GM19397 (cell line): ENCODE measurements around the gene TM4SF1.
"Not testable (repeated sequence)": the region's sequence is repeated elsewhere in the genome, so short reads cannot be mapped to it uniquely, and the experiment has no call there.

Source experiments
- ATAC-seq: cut with Tn5 transposase; IDR thresholded peaks from one replicate; pipeline ENCODE4 v1.9.1; 2021; ENCODE audit warnings: mild to moderate bottlenecking, moderate library complexity; ENCODE audit not compliant: unreplicated experiment

Gene TM4SF1

DNA sequence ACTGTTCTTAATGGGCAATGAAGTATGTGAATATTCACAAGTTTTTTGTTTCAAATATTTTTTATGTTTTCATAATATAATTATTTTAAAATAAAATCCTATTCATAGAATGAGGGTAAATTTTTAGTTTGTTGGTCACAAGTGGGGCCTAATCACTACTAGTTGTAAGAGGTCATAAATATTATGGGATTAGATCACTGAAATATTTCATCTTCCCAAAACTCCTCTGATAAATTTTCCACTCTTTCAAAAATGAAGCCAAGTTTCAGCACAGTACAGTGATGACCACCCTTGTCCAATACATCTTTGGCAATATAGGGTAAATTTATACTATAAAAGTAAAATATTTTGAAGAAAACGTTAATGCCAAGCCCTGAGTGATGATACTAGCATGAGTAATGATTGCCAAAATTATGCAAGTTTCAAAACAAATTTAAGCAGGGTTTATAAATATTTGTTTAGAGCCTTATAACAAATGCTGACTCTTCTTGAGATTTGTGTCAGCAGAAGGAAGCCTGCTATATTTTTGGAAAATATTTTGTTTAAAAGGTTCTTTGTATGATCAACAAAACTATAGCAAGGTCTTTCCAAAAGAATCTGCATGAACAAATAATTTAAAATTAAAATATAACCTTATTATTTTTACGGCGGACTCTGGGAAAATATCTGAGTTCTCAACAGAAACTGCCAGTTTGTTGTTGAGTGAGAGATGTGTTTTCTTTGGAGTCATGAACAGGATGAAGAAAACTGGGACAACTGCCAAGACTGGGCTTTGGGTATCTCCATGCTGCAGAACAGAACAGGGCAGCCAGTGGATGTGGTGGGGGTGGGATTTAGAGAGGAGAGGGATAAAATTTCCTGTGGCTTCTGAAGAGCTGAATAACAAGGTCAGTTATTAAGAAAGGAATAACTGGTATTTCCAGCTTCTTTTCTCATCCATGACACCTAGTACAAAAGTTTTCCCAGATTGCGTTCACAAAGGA, 17.9 kb upstream of the TM4SF1 start:
- no peak for ATAC-seq

DNA sequence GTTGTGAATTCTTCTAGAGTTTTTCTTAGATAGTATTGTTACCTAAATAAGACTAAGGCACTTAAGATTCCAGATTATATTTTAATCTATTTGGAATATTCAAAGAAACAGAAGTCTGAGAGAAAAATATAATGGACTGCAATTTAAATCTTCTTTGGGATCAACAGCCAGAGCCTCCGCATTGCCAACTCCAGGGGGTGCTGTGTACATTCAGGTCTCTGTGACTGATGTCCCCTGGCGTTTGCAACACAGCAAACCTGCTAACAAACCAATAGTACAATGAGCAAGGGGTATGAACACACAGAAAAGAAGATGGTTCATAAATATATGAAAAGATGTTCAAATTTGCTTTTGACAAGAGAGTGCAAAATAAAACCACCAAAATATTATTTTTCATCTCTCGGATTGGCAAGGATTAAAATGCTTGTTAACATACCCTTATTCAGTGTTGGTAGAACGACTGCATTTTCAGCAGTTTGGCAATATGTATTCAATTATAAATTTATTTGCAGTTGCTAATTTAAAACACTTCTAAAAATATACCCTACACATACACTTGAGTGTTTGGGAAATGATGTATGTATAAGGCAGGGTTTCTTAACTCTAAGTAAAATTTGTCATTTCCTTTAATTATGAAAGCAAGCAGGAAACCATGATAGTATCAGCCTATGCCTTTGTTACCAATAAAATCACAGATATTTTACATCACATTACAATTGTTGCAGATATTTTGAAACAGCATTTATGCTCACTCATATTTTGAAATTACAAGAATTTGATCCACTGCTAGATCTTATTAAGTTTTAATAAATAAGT, 16.1 kb upstream of the TM4SF1 start:
- ATAC-seq, result peak; percentile 75

DNA sequence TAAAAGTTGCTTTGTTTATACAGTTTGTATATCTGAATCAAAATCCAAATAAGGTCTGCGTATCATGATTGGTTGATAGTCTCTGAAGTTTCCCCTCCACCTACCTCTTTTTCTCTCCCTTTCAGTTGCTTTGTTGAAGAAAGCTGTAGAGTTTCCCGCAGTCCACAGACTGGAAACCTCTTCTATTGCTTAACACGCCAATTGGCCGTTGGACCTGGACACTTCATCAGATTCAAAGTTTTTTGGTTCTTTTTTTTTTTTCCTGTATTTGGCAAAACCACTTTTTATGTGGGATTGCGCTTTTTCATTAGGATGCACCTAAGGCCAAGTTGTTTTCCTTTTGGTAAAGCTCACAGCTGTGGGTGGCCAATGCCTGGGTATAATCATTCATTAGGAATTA, 14.5 kb upstream of the TM4SF1 start:
- ATAC-seq, result no peak

DNA sequence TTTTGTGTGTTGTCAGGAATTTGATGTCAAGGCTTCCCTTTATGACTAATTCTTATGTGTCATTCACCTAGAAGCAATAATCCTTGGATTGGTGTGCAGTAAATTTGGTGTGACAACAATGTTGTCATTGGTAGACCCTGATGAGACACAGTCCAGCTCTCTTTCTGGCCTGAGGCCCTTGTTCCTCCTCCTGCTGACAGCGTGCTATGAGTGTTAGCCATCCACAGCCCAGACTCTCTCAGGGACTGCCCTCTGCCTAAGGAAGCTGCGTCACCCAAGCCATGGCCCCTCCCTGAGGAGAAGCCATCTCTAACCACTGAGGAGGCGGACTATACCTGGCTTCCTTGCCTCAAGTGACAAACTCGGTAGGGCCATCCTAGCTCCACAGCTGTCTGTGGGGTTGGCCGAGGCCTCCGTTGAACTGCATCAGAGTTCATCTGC, 13.3 kb upstream of the TM4SF1 start:
- ATAC-seq, result no peak

DNA sequence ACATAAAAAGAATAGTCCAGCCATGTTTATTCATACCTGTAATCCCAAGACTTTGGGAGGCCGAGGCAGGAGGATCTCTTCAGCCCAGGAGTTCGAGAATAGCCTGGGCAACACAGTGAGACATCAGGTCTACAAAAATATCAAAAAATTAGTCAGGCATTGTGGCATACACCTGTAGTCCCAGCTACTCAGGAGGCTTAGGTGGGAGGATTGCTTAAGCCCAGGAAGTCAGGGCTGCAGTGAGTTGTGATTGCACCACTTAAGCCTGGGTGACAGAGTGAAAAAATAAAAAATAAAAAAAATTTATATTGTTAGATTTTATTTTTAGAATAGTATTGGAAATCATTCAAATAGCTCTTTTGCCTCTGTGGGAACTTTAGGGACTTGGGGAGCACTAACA, 12.8 kb upstream of the TM4SF1 start:
- no peak for ATAC-seq

DNA sequence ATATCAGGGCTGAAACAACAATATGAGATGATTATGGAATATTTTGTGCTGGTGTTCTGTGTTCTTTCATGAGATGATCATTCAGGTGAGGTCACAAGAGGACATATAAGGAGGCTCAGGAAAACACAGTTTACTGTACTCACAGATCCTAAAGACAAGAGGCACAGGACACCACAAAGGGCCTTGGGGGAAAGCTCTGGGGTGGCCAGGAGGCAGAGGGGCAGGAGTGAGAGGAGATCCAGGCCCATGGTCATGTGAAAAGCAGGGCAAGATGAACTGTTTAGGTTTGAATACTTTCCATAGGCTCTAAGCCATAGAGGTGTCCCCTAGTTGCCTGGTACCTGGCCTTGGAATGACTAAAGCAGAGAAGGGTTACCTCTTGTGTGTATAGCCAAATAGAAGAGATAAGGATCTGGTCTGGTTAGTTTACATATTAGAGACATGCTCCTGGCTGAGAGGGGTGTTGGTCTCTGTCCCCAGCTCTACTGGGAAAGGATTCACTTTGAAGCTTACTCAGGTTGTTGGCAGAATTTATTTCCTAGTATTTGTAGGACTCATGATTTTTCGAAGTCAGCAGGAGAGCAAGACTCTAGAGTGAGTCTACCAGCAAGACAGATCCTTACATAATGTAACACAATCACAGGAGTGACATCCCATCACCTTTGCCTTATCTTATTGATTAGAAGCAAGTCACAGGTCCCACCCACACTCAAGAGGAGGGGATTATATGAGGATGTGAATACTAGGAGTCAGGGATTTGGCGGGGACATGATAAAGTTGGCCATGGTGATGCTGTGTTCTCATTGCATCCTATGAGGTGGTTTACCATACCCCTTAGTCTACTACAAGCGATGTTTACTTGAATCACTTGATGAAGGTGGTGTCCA, 11.3 kb upstream of the TM4SF1 start:
- ATAC-seq, result no peak

DNA sequence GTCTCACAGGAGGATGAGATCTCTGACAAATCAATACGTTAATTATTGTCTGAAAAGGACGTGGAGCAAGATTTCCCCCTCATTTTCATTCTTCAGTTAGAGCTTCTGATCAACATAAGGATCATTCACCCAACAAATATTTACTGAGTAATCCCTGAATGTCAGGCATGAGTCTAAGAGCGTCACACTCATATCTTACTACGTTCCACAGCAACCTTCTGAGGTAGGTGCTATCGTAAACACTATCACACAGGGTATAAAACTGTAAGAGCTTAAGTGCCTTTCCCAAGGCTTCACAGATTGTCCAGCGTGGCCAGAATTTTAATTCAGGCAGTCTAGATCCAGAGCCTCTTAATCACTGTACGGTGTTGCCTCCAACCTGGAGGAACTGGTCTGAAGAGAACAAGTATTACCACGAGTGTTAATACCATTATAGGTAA, 10.6 kb upstream of the TM4SF1 start:
- no peak for ATAC-seq

DNA sequence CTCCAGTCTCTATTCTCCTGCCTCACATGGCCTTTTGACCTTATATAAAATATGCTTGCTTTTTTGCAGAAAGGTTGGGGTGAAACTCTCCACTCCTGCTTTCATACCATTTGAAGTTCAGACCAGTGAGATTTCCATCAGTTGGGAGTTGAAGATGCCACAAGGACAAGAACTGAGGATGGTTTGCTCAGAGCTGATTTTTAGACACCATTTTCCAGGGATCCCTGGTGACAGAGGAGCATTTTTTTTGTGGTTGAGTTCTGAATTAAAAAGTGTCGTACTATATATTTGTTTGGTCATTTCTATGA, 8.8 kb upstream of the TM4SF1 start:
- no peak for ATAC-seq

DNA sequence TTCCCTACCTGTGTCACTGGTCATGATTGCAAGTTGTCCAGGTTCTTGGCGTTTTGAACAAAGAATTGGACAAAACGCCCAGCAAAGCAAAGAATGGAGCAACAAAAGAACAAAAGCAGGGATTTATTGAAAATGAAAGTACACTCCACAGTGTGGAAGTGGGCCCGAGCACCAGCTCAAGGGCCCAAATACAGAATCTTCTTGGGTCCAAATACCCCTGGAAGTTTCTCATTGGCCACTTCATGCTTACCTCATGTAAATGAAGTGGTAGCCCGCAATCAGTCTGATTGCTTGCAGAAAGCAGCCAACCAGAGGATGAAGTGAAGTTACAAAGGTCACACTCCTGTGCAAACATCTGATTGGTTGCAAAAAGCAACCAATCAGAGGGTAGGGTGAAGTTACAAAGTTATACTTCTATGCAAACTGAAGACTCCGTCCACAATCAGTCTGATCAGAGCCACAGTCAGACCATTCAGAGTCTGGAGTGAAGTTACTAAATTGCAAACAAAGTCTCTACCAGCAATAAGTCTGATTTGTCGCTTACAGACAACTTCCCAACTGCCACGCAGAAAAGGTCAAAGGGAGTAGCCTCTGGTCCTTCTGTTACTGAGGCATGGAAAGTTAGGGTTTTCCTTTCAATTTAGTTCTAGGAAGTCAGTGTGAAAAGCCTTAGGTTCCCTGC, 8.3 kb upstream of the TM4SF1 start:
- ATAC-seq, result no peak

DNA sequence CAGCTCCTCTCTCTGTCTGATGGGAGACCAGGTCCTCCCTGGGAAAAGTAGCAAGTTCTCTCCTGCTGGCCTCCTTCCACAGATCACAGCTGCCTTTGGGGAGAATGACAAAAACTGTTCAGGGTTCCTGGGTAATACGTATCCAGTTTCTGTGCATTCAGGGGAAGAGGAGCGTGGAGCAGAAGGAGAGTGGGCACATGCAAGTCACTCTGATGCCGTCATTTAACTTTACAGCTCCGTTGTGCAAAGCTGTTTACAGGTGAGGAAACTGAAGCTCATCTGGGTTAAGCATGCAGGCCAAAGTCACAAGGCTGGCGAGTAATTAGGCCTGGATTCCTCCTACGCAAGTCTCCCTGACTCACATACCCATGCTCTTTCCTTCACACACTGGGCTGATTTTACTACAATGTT, 7.5 kb upstream of the TM4SF1 start:
- ATAC-seq, result no peak

DNA sequence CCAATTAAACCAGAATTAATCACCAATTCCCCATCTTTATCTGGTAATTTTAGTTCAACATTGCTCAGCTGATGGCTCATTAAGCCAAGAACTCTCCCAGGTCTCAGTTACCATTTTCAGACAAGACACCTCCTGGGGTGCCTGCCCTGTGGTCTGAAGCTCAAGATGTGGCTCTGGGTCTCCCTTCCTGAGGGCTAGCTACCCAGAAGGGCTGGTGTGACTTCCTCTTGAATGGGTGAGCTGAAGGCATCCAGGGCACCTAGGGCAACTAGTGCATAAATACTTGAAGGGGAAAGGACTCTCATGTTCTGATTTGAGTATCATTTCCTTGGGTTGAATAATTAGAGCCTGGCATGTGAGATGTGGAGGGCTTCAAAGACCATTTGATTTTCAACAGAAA, 6.7 kb upstream of the TM4SF1 start:
- ATAC-seq, result no peak

DNA sequence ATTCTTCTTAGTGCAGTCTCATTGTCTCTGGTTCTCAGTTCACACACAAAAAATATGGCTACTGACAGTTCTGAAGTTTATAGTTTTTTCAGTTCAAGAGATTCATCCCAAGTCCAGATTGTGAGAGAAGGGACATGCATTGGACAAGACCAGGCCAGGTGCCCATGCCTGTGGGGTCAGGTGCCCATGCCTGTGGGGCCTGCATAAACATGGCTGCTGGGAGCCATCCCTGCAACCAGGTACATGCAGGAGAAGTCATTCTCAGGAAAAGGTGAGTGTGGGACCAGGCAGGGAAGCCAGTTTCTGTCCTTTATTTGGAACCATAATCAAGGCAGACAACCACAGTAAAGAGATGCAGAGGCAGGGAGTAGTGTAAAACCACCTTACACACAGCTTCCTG, 6.3 kb upstream of the TM4SF1 start:
- ATAC-seq, result no peak

DNA sequence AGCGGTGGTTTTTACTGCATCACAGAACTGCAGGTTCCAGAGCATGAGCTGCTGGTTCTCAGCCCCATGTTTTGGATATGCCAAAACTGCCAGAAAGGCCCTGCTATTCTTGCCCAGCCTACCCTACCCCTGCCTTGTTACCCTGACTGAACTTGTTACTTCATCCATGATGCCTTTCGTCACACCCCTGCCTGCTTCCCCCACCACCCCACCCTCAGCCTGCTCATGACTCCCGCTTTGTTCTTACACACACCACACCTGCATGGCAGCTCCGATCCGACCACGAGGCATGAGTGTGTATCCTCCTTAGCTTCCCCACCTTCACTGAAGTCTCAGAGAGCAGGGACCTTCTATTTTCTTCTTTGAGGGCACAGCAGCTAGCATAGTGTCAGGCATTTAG, 5.1 kb upstream of the TM4SF1 start:
- no peak for ATAC-seq

DNA sequence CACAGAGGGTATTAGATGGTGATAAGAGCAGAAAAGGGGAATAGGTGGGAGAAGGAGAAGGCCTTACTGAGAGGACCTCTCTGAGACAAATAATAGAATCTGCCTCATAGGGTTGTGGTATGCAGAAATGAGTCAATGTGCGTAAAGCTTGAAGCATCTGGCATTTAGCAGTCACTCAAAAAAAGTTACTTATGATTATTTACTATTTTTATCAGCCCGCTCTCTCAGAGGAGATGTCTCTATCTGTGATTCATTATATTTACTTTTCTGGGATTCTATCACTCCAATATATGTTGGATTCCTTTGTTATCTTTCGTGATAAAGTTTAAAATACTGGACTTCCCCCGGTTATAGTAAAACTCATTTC, 4.6 kb upstream of the TM4SF1 start:
- no peak for ATAC-seq

DNA sequence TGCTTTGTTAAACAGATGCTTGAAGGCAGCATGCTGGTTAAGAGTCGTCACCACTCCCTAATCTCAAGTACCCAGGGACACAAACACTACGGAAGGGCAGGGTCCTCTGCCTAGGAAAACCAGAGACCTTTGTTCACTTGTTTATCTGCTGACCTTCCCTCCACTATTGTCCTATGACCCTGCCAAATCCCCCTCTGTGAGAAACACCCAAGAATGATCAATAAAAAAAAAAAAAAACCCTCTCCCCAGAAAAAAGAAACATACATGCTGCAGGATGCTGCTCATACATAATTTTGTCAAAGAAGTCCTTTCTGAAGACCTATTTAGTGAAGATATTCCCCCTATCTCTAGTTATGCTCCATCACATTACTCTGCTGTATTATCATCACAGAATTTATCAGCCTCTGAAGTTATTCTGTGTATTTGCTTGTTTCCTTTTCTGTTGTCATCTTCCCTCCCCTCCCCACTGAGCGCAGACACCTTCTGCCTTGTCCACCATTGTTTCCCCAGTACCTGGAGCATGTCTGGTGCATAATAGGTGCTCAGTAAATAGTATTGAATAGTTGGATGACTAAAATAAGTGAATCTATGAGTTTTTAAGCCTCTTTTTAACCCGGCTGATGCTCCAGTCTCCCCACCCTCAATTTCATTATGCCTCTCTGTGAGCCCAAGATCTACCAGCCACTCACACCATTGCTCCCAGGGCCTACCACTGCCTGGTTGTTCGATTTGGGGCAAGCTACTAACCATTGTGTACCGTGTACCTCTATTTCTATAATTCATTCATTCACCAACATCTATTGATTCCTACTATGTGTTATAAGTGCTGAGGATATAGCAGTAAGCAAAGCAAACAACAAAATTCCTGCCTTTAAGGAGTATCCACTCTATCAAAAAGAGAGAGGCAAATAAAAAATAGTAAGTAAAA, 4.0 kb upstream of the TM4SF1 start:
- no peak for ATAC-seq

DNA sequence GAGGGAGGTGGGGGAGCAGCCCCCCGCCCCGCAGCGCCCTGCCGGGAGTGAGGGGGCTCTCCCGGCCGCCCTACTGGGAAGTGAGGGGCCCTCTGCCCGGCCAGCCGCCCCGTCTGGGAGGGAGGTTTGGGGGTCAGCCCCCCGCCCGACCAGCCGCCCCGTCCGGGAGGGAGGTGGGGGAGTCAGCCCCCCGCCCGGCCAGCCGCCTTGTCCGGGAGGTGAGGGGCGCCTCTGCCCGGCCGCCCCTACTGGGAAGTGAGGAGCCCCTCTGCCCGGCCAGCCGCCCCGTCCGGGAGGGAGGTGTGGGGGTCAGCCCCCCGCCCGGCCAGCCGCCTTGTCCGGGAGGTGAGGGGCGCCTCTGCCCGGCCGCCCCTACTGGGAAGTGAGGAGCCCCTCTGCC, 2.8 kb upstream of the TM4SF1 start:
- not testable (repeated sequence) for ATAC-seq

DNA sequence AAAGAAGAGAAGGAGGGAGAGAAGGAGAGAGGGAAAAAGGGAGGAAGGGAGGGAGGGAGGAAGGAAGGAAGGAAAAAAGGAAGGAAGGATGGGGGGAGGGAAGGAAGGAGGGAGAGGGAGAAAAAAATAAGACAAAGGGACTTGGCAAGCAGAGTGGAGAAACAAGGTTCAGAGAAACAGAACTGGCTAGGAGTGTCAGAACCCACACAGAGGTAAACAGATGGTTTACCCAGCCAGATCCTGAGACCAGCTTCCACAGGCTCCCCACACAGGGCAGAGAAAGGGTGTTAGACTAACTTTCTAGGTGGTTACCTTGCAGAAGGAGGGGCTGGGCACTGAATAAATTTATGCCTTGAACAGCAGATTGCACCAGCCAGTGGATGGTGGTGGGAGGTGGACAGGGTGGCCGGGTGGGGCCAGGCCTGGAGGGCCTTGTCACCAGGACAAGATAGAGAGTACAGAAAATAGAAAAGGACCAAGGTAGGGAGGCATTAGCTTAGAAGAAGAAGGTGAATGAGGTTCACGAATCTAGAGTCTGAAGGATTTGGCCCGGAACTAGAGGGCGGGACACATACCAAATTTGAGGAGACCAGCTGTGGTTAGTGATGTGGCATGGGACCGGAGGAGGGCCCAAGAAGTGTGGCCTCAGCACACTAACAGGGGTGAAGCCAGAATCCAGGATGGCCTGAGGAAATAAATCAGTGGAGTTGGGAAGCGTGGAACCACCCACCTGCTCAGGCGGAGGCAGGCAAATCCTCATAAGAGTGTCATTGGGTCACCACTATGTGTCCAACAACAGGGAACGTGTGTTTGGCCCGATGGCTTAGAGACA, 1.2 kb upstream of the TM4SF1 start:
- ATAC-seq, result no peak

DNA sequence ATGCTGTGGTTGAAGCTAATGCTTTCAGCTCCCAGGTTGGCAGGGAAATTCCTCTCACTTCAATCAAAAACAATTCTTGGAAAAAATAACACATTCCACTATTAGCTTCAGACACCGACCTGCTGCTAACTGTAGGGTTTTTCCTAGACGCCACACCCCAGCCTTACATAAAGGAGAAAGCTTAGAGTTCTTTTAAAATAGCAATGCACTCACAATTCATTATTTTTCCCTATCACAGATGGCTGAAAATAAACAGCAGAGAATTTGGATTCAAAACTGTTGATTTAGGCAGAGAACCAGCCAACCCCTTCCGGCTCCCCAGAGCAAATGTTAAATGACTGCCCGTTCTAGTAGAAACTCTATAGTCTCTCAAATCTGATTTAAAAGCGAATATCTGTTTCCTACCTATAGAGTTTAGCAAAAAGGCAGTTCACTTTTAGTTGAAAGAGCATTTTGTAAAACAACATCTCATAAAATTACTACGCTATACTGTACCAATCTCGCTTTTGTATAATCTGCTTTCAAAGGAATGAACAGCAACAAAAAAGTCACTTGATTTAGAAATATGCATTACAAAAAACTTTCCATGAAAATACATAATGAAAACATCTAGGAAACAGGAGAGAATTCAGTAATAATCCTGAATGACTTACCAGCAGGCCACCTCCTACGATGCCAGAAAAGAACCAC, 586 bp downstream of the TM4SF1 start:
- ATAC-seq, result no peak
